ENCODE results near the gene ASF1A.
A peak's percentile ranks its signal among the peaks of the same experiment; 100 is the strongest.

The ASF1A gene

GRCh38 chr6:118913161-118913560, 19.2 kb downstream of the ASF1A start:
- no peak for DNase-seq (ENCODE audit: low read depth, low spot score)

GRCh38 chr6:118914598-118914997, 20.6 kb downstream of the ASF1A start:
- no peak for DNase-seq (ENCODE audit: low read depth, low spot score)

- DNase-seq (ENCODE audit: low read depth, low spot score), result no peak
Measured at GRCh38 chr6:118917546-118918328, 23.8 kb downstream of the ASF1A start.

GRCh38 chr6:118918329-118918725, 24.4 kb downstream of the ASF1A start:
- no peak for DNase-seq (ENCODE audit: low read depth, low spot score)

GRCh38 chr6:118921084-118921483, 27.1 kb downstream of the ASF1A start:
- no peak for DNase-seq (ENCODE audit: low read depth, low spot score)

GRCh38 chr6:118923035-118923434, 29.1 kb downstream of the ASF1A start:
- no peak for DNase-seq (ENCODE audit: low read depth, low spot score)

GRCh38 chr6:118930680-118931079, 36.7 kb downstream of the ASF1A start:
- no peak for DNase-seq (ENCODE audit: low read depth, low spot score)

GRCh38 chr6:118931436-118931835, 37.5 kb downstream of the ASF1A start:
- DNase-seq (ENCODE audit: low read depth, low spot score), result no peak

GRCh38 chr6:118932421-118932820, 38.5 kb downstream of the ASF1A start:
- DNase-seq (ENCODE audit: low read depth, low spot score), result no peak

GRCh38 chr6:118933855-118934460, 40.0 kb downstream of the ASF1A start:
- DNase-seq (ENCODE audit: low read depth, low spot score), result no peak

GRCh38 chr6:118934461-118935330, 40.7 kb downstream of the ASF1A start, which contains the start of gene MCM9:
Gene MCM9 (minus strand): TSS chr6:118935159. CDS start chr6:118931723, 3,436 bp downstream.
- peak; percentile 95 for DNase-seq (ENCODE audit: low read depth, low spot score)

GRCh38 chr6:118935331-118935668, 41.3 kb downstream of the ASF1A start:
- no peak for DNase-seq (ENCODE audit: low read depth, low spot score)

GRCh38 chr6:118935978-118936703, 42.2 kb downstream of the ASF1A start:
- DNase-seq (ENCODE audit: low read depth, low spot score), result no peak

- DNase-seq (ENCODE audit: low read depth, low spot score), result no peak
Measured at GRCh38 chr6:118939683-118940082, 45.7 kb downstream of the ASF1A start.

- DNase-seq (ENCODE audit: low read depth, low spot score), result no peak
Measured at GRCh38 chr6:118940770-118941169, 46.8 kb downstream of the ASF1A start.

GRCh38 chr6:118945217-118945616, 51.3 kb downstream of the ASF1A start:
- no peak for DNase-seq (ENCODE audit: low read depth, low spot score)

GRCh38 chr6:118952683-118953082, 58.7 kb downstream of the ASF1A start:
- DNase-seq (ENCODE audit: low read depth, low spot score), result no peak

- DNase-seq (ENCODE audit: low read depth, low spot score), result no peak
Measured at GRCh38 chr6:118953391-118953790, 59.4 kb downstream of the ASF1A start.

All from ELF-1 (cell line).